DOHH2 (cell line): ENCODE measurements around the gene USH2A.

Source experiments
- H3F3A ChIP-seq: fragments of 200-600 bp; sonication (generic), shearing (Covaris generic); 2 replicates; pipeline ENCODE4 v1.6.0; 2016; ENCODE audit warnings: antibody characterized with exemption, mild to moderate bottlenecking; ENCODE audit not compliant: control insufficient read depth, insufficient read depth
- H3K27ac ChIP-seq: fragments of 200-600 bp; sonication (generic); 2 replicates; pipeline ENCODE4 v1.5.1; 2014; ENCODE audit warnings: low read depth, mild to moderate bottlenecking, low read length, moderate library complexity
- H3K27me3 ChIP-seq: fragments of 200-600 bp; sonication (generic); 2 replicates; pipeline ENCODE4 v1.6.1; 2014; ENCODE audit warnings: mild to moderate bottlenecking, low read length, mixed read lengths; ENCODE audit not compliant: control insufficient read depth
- H3K36me3 ChIP-seq: fragments of 200-600 bp; sonication (generic); 2 replicates; pipeline ENCODE4 v1.6.1; 2014; ENCODE audit warnings: mild to moderate bottlenecking, low read length, moderate library complexity, mixed read lengths; ENCODE audit not compliant: control insufficient read depth
- H3K4me1 ChIP-seq: fragments of 200-600 bp; sonication (generic); 2 replicates; pipeline ENCODE4 v1.6.1; 2014; ENCODE audit warnings: mild to moderate bottlenecking, low read length, mixed read lengths; ENCODE audit not compliant: control insufficient read depth
- H3K4me2 ChIP-seq: fragments of 200-600 bp; sonication (generic); 2 replicates; pipeline ENCODE4 v1.6.0; 2014; ENCODE audit warnings: mild to moderate bottlenecking, low read length, moderate library complexity
- H3K4me3 ChIP-seq: fragments of 200-600 bp; sonication (generic); 2 replicates; pipeline ENCODE4 v1.5.1; 2014; ENCODE audit warnings: mild to moderate bottlenecking, low read length, mixed read lengths
- H3K79me2 ChIP-seq: fragments of 200-600 bp; sonication (generic); 2 replicates; pipeline ENCODE4 v1.6.1; 2014; ENCODE audit warnings: mild to moderate bottlenecking, low read length, mixed read lengths; ENCODE audit not compliant: control insufficient read depth
- H3K9me2 ChIP-seq: fragments of 200-600 bp; sonication (generic); replicated peaks from 2 replicates; pipeline ENCODE4 v1.6.1; 2014; ENCODE audit warnings: mild to moderate bottlenecking, low read length, mixed read lengths; ENCODE audit not compliant: control insufficient read depth
- H3K9me3 ChIP-seq: fragments of 200-600 bp; sonication (generic); 2 replicates; pipeline ENCODE4 v1.6.1; 2014; ENCODE audit warnings: antibody characterized with exemption, low read length, mixed read lengths; ENCODE audit not compliant: control insufficient read depth, insufficient read depth
- H4K20me1 ChIP-seq: fragments of 200-600 bp; sonication (generic); 2 replicates; pipeline ENCODE4 v1.6.0; 2014; ENCODE audit warnings: low read depth, mild to moderate bottlenecking, antibody characterized with exemption, low read length, moderate library complexity; ENCODE audit not compliant: control insufficient read depth, insufficient read depth
- CTCF ChIP-seq: fragments of 200-600 bp; sonication (generic); IDR thresholded peaks from one replicate; pipeline ENCODE4 v1.5.1; 2014; ENCODE audit warnings: antibody characterized with exemption, mild to moderate bottlenecking, low read depth, low read length; ENCODE audit not compliant: poor library complexity, severe bottlenecking
- EZH2phosphoT487 ChIP-seq: fragments of 200-600 bp; sonication (generic); IDR thresholded peaks from 2 replicates; pipeline ENCODE4 v1.6.1; 2017; ENCODE audit warnings: borderline replicate concordance, mild to moderate bottlenecking, antibody characterized with exemption, low read length, moderate library complexity, mixed read lengths

USH2A gene

GRCh38 chr1:215887627-215888026, 535.6 kb downstream of the USH2A start:
- H3K9me3 ChIP-seq = no peaks in the 10 kb centered on the region
- TF ChIP-seq CTCF (no peak), EZH2phosphoT487 (no peak)
- H3K36me3 ChIP-seq = no peaks in the 10 kb centered on the region
- H3K9me2 ChIP-seq = no peaks in the 10 kb centered on the region
- H3K4me2 ChIP-seq = no peak overlapping the region
- H3F3A ChIP-seq = no peaks in the 10 kb centered on the region
- H3K4me1 ChIP-seq = no peaks in the 10 kb centered on the region
- no peaks in the 10 kb centered on the region for H3K27me3 ChIP-seq
- H3K79me2 ChIP-seq = no peaks in the 10 kb centered on the region
- no peaks in the 10 kb centered on the region for H4K20me1 ChIP-seq
- H3K27ac ChIP-seq = no peak overlapping the region
- H3K4me3 ChIP-seq = no peak overlapping the region

GRCh38 chr1:215883004-215883403, 540.2 kb downstream of the USH2A start:
- no peaks in the 10 kb centered on the region for H3K36me3 ChIP-seq
- TF ChIP-seq CTCF = no peak
- no peak for TF ChIP-seq EZH2phosphoT487
- H3K9me3 ChIP-seq = no peaks in the 10 kb centered on the region
- H3K9me2 ChIP-seq = no peaks in the 10 kb centered on the region
- no peaks in the 10 kb centered on the region for H3K79me2 ChIP-seq
- H3K4me3 ChIP-seq = no peak overlapping the region
- no peak overlapping the region for H3K27ac ChIP-seq
- H3F3A ChIP-seq = no peaks in the 10 kb centered on the region
- no peaks in the 10 kb centered on the region for H3K4me1 ChIP-seq
- no peak overlapping the region for H3K4me2 ChIP-seq
- H3K27me3 ChIP-seq = no peaks in the 10 kb centered on the region
- H4K20me1 ChIP-seq = no peaks in the 10 kb centered on the region

GRCh38 chr1:215878843-215879242, 544.4 kb downstream of the USH2A start:
- no peaks in the 10 kb centered on the region for H3K27me3 ChIP-seq
- no peak overlapping the region for H3K27ac ChIP-seq
- no peak overlapping the region for H3K4me3 ChIP-seq
- H3K79me2 ChIP-seq = no peaks in the 10 kb centered on the region
- H3K9me3 ChIP-seq = no peaks in the 10 kb centered on the region
- H3K4me1 ChIP-seq = no peaks in the 10 kb centered on the region
- no peak overlapping the region for H3K4me2 ChIP-seq
- TF ChIP-seq CTCF (no peak), EZH2phosphoT487 (no peak)
- H4K20me1 ChIP-seq = no peaks in the 10 kb centered on the region
- H3K9me2 ChIP-seq = no peaks in the 10 kb centered on the region
- H3K36me3 ChIP-seq = no peaks in the 10 kb centered on the region
- no peaks in the 10 kb centered on the region for H3F3A ChIP-seq

GRCh38 chr1:215878128-215878527, 545.1 kb downstream of the USH2A start:
- no peak overlapping the region for H3K4me2 ChIP-seq
- no peak overlapping the region for H3K4me3 ChIP-seq
- no peaks in the 10 kb centered on the region for H3F3A ChIP-seq
- TF ChIP-seq CTCF (no peak), EZH2phosphoT487 (no peak)
- no peaks in the 10 kb centered on the region for H3K4me1 ChIP-seq
- H3K36me3 ChIP-seq = no peaks in the 10 kb centered on the region
- no peaks in the 10 kb centered on the region for H3K27me3 ChIP-seq
- H3K9me3 ChIP-seq = no peaks in the 10 kb centered on the region
- H3K79me2 ChIP-seq = no peaks in the 10 kb centered on the region
- no peak overlapping the region for H3K27ac ChIP-seq
- no peaks in the 10 kb centered on the region for H3K9me2 ChIP-seq
- H4K20me1 ChIP-seq = no peaks in the 10 kb centered on the region
